HS-27A (cell line): ENCODE results near the gene LY9.

Experiments used
- DNase-seq: peaks from one replicate; pipeline ENCODE4 v3.0.0-alpha.2; 2012; ENCODE audit warnings: low read depth, missing footprints

The LY9 gene

GRCh38 chr1:160836981-160837557, 41.1 kb downstream of the LY9 start:
- DNase-seq = no peak

- no peak for DNase-seq
Measured at GRCh38 chr1:160837558-160838205, 41.7 kb downstream of the LY9 start.

GRCh38 chr1:160838888-160839287, 42.9 kb downstream of the LY9 start:
- no peak for DNase-seq

GRCh38 chr1:160839746-160840145, 43.8 kb downstream of the LY9 start:
- DNase-seq = no peak

GRCh38 chr1:160841079-160841478, 45.1 kb downstream of the LY9 start:
- DNase-seq = no peak

GRCh38 chr1:160844447-160845232, 48.7 kb downstream of the LY9 start:
- DNase-seq = no peak

GRCh38 chr1:160846281-160846680, 50.3 kb downstream of the LY9 start:
- no peak for DNase-seq

GRCh38 chr1:160850541-160850940, 54.6 kb downstream of the LY9 start:
- no peak for DNase-seq

GRCh38 chr1:160850993-160851392, 55.0 kb downstream of the LY9 start:
- no peak for DNase-seq

- no peak for DNase-seq
Measured at GRCh38 chr1:160853014-160853413, 57.0 kb downstream of the LY9 start.

- no peak for DNase-seq
Measured at GRCh38 chr1:160853754-160854153, 57.8 kb downstream of the LY9 start.

GRCh38 chr1:160855181-160855981, 59.4 kb downstream of the LY9 start:
- DNase-seq = no peak

GRCh38 chr1:160858097-160858496, 62.1 kb downstream of the LY9 start:
- no peak for DNase-seq

GRCh38 chr1:160858507-160858906, 62.5 kb downstream of the LY9 start:
- no peak for DNase-seq

GRCh38 chr1:160859166-160859565, 63.2 kb downstream of the LY9 start:
- DNase-seq = no peak

- no peak for DNase-seq
Measured at GRCh38 chr1:160860840-160861505, 65.0 kb downstream of the LY9 start.

GRCh38 chr1:160862203-160863060, 66.5 kb downstream of the LY9 start, which contains the start of gene CD244:
TSS of gene CD244 (minus strand) at chr1:160862887. CDS start at chr1:160862677, 210 bp downstream.
- DNase-seq = no peak

- DNase-seq = no peak
Measured at GRCh38 chr1:160863061-160863773, 67.2 kb downstream of the LY9 start.

- DNase-seq = no peak
Measured at GRCh38 chr1:160863774-160864131, 67.8 kb downstream of the LY9 start.

- no peak for DNase-seq
Measured at GRCh38 chr1:160864173-160864572, 68.2 kb downstream of the LY9 start.
